Prostate gland (tissue), 2 donors: Measurements from ENCODE around the gene PLA2G4A.

Experiments
- POLR2AphosphoS5 ChIP-seq: sonication (generic); formaldehyde crosslinking; IDR thresholded peaks from one replicate; pipeline ENCODE4 v1.6.1; 2017; ENCODE audit warnings: antibody characterized with exemption
- TF ChIP-seq, protein P1 (sequence below), 4 experiments: fragments of 200-600 bp in 2 of 4; fragments of 450-650 bp in 2 of 4; sonication (generic) in 2 of 4; IDR thresholded peaks; 1 replicate in 3 of 4; 2 replicates in 1 of 4; pipeline ENCODE4 v1.5.1; 2016 to 2019; ENCODE audit warnings: antibody characterized with exemption in 4 of 4, mild to moderate bottlenecking in 2 of 4, moderate library complexity in 2 of 4

DNA sequence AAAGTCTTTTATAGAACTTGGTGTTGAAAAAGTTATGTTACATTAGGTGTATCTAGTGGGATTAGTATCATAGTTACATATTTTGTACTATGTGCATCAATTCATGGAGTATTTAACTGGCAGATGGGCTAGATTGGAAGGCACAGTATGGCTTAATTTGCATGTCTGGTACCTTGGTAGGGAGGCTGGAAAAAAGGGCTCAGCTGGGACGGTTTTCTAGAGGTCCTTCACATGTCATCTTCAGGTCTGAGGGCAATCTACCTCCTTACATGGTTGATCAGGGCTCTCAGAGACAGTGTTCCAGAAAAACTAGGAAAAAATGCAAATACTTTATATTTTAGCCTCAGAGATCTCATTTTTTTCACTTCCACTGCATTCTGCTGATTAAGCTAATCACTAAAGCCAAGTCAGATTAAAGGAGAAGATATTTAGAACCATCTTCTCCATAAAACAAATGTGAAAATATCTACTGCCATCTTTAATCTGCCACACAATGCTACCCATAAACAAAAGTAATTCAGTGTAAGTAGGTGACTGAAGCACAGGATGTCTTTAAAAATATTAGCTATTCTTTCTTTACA lies 209.3 kb downstream of the PLA2G4A start:
- TF ChIP-seq, protein P1, sequence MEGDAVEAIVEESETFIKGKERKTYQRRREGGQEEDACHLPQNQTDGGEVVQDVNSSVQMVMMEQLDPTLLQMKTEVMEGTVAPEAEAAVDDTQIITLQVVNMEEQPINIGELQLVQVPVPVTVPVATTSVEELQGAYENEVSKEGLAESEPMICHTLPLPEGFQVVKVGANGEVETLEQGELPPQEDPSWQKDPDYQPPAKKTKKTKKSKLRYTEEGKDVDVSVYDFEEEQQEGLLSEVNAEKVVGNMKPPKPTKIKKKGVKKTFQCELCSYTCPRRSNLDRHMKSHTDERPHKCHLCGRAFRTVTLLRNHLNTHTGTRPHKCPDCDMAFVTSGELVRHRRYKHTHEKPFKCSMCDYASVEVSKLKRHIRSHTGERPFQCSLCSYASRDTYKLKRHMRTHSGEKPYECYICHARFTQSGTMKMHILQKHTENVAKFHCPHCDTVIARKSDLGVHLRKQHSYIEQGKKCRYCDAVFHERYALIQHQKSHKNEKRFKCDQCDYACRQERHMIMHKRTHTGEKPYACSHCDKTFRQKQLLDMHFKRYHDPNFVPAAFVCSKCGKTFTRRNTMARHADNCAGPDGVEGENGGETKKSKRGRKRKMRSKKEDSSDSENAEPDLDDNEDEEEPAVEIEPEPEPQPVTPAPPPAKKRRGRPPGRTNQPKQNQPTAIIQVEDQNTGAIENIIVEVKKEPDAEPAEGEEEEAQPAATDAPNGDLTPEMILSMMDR (IDR thresholded peaks at IDR 0.05), result no peak
- TF ChIP-seq POLR2AphosphoS5, result no peak
